ENCODE measurements around the gene R3HCC1L. TPM values are rescaled to one million over a fixed set of nuclear protein-coding genes. Genes with fewer than 3 reads are reported as not detected.

R3HCC1L gene
- total RNA-seq, 2 experiments from 2014 or later: 15.7 to 16.5 TPM

GRCh38 chr10:98158576-98158975, 24.1 kb downstream of the R3HCC1L start:
- POLR2A ChIA-PET: no interaction called here
- H3K27ac Mint-ChIP-seq: no peak overlapping the region
- H3K36me3 Mint-ChIP-seq (ENCODE audit: low read depth): peaks cover 27% of the 10 kb centered on the region
- H3K4me3 Mint-ChIP-seq: no peak overlapping the region
- intact Hi-C loops (cut with micrococcal nuclease): no loop called here
- CTCF ChIA-PET: interaction anchor here (2.8 kb wide), 1 partner anchor 12 kb away, joined by 9 read pairs; no protein-coding TSS in a partner anchor
- H3K27me3 Mint-ChIP-seq: no peaks in the 10 kb centered on the region
- no peaks in the 10 kb centered on the region for H3K9me3 Mint-ChIP-seq
- DNase-seq: no peak
- H3K4me1 Mint-ChIP-seq (ENCODE audit: low read depth): peaks cover 32% of the 10 kb centered on the region
- no peak for TF ChIP-seq CTCF (IDR thresholded peaks at IDR 0.05)
- no peak for ATAC-seq

GRCh38 chr10:98163941-98164340, 29.5 kb downstream of the R3HCC1L start:
- H3K27me3 Mint-ChIP-seq: no peaks in the 10 kb centered on the region
- peaks cover 29% of the 10 kb centered on the region for H3K4me1 Mint-ChIP-seq (ENCODE audit: low read depth)
- intact Hi-C loops (cut with micrococcal nuclease): no loop called here
- TF ChIP-seq CTCF (IDR thresholded peaks at IDR 0.05): no peak
- H3K9me3 Mint-ChIP-seq: no peaks in the 10 kb centered on the region
- DNase-seq: no peak
- ATAC-seq: no peak
- POLR2A ChIA-PET: no interaction called here
- H3K4me3 Mint-ChIP-seq: no peak overlapping the region
- H3K27ac Mint-ChIP-seq: no peak overlapping the region
- H3K36me3 Mint-ChIP-seq (ENCODE audit: low read depth): peaks cover 27% of the 10 kb centered on the region
- CTCF ChIA-PET: interaction anchor here (0.8 to 2.6 kb wide), 3 partner anchors 7 to 48 kb away, joined by 3 to 19 read pairs (median 4); no protein-coding TSS in a partner anchor

GRCh38 chr10:98167191-98167590, 32.7 kb downstream of the R3HCC1L start:
- ATAC-seq (no peak), DNase-seq (no peak)
- intact Hi-C loops (cut with micrococcal nuclease): no loop called here
- Mint-ChIP-seq H3K27ac (no peak overlapping the region), H3K36me3 (ENCODE audit: low read depth) (peaks cover 32% of the 10 kb centered on the region), H3K27me3 (no peaks in the 10 kb centered on the region), H3K4me3 (no peak overlapping the region), H3K4me1 (ENCODE audit: low read depth) (peaks cover 29% of the 10 kb centered on the region), H3K9me3 (no peaks in the 10 kb centered on the region)
- POLR2A ChIA-PET: no interaction called here
- CTCF ChIA-PET: no interaction called here
- TF ChIP-seq CTCF (IDR thresholded peaks at IDR 0.05): no peak

GRCh38 chr10:98168147-98168546, 33.7 kb downstream of the R3HCC1L start:
- Mint-ChIP-seq H3K4me3 (no peak overlapping the region), H3K4me1 (ENCODE audit: low read depth) (peaks cover 29% of the 10 kb centered on the region), H3K36me3 (ENCODE audit: low read depth) (peaks cover 37% of the 10 kb centered on the region), H3K9me3 (no peaks in the 10 kb centered on the region), H3K27me3 (no peaks in the 10 kb centered on the region), H3K27ac (no peak overlapping the region)
- ATAC-seq (no peak), DNase-seq (no peak)
- ChIA-PET CTCF (interaction anchor here (1.0 to 1.6 kb wide), 3 partner anchors 43 to 467 kb away, joined by 3 to 4 read pairs (median 4); no protein-coding TSS in a partner anchor), POLR2A (no interaction called here)
- no peak for TF ChIP-seq CTCF (IDR thresholded peaks at IDR 0.05)
- intact Hi-C loops (cut with micrococcal nuclease): no loop called here

GRCh38 chr10:98168766-98169165, 34.3 kb downstream of the R3HCC1L start:
- Mint-ChIP-seq H3K4me1 (ENCODE audit: low read depth) (peaks cover 29% of the 10 kb centered on the region), H3K27me3 (no peaks in the 10 kb centered on the region), H3K4me3 (no peak overlapping the region), H3K9me3 (no peaks in the 10 kb centered on the region), H3K36me3 (ENCODE audit: low read depth) (peaks cover 37% of the 10 kb centered on the region), H3K27ac (no peak overlapping the region)
- ChIA-PET POLR2A (no interaction called here), CTCF (interaction anchor here (1.0 to 2.4 kb wide), 6 partner anchors 13 to 467 kb away, joined by 3 to 8 read pairs (median 4); no protein-coding TSS in a partner anchor)
- no peak for TF ChIP-seq CTCF (IDR thresholded peaks at IDR 0.05)
- intact Hi-C loops (cut with micrococcal nuclease): no loop called here
- ATAC-seq: no peak
- no peak for DNase-seq
